Measurements from ENCODE around the gene ERCC5. TPM values are rescaled to one million over a fixed set of nuclear protein-coding genes. Genes with fewer than 3 reads are reported as not detected.

The ERCC5 gene
- total RNA-seq, 2 experiments from 2014 or later = 59.4 to 66.5 TPM

DNA sequence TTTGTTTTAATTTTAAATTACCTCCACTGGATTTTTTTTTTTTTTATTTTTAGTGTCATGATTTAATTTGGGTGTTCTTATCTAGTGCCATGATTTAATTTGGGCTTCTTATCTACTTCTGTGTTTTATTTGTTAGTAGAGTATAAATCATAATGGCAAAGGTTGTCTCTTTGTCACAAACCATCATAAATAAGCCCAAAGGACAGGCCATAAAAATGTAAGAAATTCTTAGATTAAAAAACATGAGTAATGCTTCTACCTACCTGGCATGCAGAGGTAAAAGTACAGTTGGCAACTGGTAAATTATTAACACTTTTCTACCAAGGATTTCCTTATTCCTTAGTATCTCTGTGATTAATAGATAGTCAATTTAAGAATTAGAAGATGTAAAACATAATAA lies 55.2 kb downstream of the ERCC5 start:
- ATAC-seq (no peak), DNase-seq (no peak)
- Mint-ChIP-seq H3K4me1 (ENCODE audit: low read depth) (no peaks in the 10 kb centered on the region), H3K9me3 (no peaks in the 10 kb centered on the region), H3K36me3 (ENCODE audit: low read depth) (no peaks in the 10 kb centered on the region), H3K27ac (no peak overlapping the region), H3K27me3 (peaks cover 4% of the 10 kb centered on the region), H3K4me3 (no peak overlapping the region)
- CTCF ChIA-PET = interaction anchor here (0.7 kb wide), 1 partner anchor 31 kb away, joined by 3 read pairs; no protein-coding TSS in a partner anchor
- POLR2A ChIA-PET = no interaction called here
- TF ChIP-seq, protein P1, sequence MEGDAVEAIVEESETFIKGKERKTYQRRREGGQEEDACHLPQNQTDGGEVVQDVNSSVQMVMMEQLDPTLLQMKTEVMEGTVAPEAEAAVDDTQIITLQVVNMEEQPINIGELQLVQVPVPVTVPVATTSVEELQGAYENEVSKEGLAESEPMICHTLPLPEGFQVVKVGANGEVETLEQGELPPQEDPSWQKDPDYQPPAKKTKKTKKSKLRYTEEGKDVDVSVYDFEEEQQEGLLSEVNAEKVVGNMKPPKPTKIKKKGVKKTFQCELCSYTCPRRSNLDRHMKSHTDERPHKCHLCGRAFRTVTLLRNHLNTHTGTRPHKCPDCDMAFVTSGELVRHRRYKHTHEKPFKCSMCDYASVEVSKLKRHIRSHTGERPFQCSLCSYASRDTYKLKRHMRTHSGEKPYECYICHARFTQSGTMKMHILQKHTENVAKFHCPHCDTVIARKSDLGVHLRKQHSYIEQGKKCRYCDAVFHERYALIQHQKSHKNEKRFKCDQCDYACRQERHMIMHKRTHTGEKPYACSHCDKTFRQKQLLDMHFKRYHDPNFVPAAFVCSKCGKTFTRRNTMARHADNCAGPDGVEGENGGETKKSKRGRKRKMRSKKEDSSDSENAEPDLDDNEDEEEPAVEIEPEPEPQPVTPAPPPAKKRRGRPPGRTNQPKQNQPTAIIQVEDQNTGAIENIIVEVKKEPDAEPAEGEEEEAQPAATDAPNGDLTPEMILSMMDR (IDR thresholded peaks at IDR 0.05) = no peak
- intact Hi-C loops (cut with micrococcal nuclease) = no loop called here

DNA sequence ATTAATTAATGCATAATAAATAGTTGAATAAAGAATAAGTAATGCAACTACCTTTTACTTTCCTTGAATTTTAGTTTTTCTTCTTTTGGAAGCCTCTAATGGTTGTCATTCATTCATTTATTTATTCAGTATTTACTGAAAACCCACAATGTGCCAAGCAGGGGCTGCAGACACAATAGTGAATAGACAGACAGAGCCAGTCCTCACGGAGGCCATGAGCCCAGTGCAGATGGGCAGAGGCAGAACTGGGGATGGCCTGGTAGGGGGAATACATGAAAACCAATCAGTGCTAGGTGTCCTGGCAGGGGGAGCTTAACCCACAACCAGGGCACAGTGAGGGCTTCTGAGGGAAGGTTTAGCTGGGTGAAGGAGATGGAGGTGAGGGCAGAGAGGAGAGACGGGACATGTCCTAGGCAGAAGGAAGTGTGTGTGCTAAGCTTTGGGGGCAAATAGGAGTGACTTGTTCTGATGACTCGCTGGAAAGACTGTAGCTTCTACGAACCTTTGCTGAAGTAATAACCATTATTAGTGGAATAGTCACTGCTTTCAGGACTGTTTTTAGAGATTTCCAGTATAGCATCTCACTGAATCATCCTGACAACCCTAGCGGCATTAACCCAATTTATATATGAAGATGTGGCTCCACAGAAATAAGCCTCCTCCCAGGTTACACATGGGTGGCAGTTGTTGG lies 55.9 kb downstream of the ERCC5 start:
- intact Hi-C loops (cut with micrococcal nuclease) = no loop called here
- Mint-ChIP-seq H3K4me1 (ENCODE audit: low read depth) (no peaks in the 10 kb centered on the region), H3K27ac (no peak overlapping the region), H3K36me3 (ENCODE audit: low read depth) (no peaks in the 10 kb centered on the region), H3K4me3 (no peak overlapping the region), H3K9me3 (no peaks in the 10 kb centered on the region), H3K27me3 (peaks cover 4% of the 10 kb centered on the region)
- ChIA-PET POLR2A (no interaction called here), CTCF (interaction anchor here (1.1 to 1.2 kb wide), 2 partner anchors 14 to 31 kb away, joined by 3 to 6 read pairs; no protein-coding TSS in a partner anchor)
- DNase-seq = no peak
- no peak for ATAC-seq
- TF ChIP-seq, protein P1 (IDR thresholded peaks at IDR 0.05) = no peak

DNA sequence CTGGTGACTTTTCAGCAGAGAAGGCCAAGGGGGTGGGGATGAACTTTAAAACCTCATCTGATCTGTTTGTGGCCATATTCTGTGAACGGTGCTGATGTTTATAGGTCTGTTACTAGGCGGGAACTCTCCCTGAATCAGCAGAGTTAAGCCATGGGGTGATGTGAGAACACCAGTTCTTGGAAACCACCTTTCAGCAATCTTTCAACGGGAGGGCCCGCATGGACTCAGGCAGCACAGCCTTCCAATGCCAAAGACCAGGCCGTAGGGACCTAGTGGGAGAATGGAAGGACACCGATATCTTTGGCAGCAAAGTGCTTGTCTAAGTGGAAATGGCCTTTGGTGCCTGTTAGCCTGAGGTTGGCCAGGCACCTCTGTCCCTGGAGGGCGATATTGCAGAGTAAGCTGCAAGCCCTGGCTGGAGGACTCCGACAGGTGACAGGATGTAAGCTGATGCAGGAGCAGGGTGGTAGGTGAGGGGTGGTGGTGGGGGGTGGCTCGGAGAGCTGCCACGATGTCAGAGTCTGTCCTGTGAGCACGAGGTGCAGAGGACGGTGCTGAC lies 57.0 kb downstream of the ERCC5 start:
- intact Hi-C loops (cut with micrococcal nuclease) = no loop called here
- H3K27me3 Mint-ChIP-seq = peaks cover 8% of the 10 kb centered on the region
- TF ChIP-seq, protein P1 (IDR thresholded peaks at IDR 0.05) = no peak
- no peaks in the 10 kb centered on the region for H3K36me3 Mint-ChIP-seq (ENCODE audit: low read depth)
- no peak for DNase-seq
- ChIA-PET CTCF (interaction anchor here (0.6 to 1.2 kb wide), 3 partner anchors 28 to 60 kb away, joined by 3 to 6 read pairs (median 4); no protein-coding TSS in a partner anchor), POLR2A (no interaction called here)
- no peaks in the 10 kb centered on the region for H3K9me3 Mint-ChIP-seq
- H3K27ac Mint-ChIP-seq = no peak overlapping the region
- ATAC-seq = no peak
- H3K4me1 Mint-ChIP-seq (ENCODE audit: low read depth) = no peaks in the 10 kb centered on the region
- H3K4me3 Mint-ChIP-seq = no peak overlapping the region

DNA sequence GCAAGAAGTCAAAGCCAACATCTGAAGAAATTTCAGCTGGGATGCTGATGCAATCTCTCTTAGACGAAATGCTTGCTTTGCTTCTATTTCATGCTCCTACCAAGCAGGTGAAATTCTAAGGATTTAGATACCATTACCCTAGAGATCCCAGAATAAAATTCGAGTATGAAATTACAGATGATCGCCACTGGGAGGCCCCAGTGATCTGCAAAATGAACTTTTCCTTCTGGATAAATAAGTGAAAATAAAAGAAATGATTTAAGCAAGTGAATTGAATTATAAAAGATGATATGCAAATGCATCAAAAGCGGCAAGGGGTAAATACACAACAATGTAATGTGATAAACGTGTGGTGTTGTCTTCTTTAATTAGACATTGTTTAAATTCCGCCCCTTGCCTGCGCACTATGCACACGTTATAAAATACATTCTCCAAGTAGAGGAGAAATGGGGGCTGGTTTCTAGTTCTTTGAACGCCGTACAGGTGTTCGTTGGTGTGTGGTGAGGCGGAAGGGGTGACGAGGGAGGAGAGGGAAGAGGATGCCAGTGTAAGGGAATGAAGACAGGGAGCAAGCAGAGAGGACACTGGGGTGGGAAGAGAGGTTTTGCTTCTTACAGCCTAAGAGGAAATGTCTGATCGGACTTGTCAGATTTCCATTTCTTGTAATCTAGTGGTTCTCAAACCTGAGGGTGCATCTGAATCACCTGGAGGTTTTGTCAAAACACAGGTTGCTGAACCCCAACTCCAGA lies 58.0 kb downstream of the ERCC5 start:
- TF ChIP-seq, protein P1 (IDR thresholded peaks at IDR 0.05) = peak; percentile 53
- intact Hi-C loops (cut with micrococcal nuclease) = no loop called here
- ATAC-seq (no peak), DNase-seq (no peak)
- no peaks in the 10 kb centered on the region for H3K9me3 Mint-ChIP-seq
- no peak overlapping the region for H3K27ac Mint-ChIP-seq
- H3K4me1 Mint-ChIP-seq (ENCODE audit: low read depth) = no peaks in the 10 kb centered on the region
- no peak overlapping the region for H3K4me3 Mint-ChIP-seq
- H3K27me3 Mint-ChIP-seq = peaks cover 11% of the 10 kb centered on the region
- no peaks in the 10 kb centered on the region for H3K36me3 Mint-ChIP-seq (ENCODE audit: low read depth)
- POLR2A ChIA-PET = no interaction called here
- CTCF ChIA-PET = interaction anchor here (1.0 to 1.1 kb wide), 2 partner anchors 29 to 33 kb away, joined by 3 to 4 read pairs; no protein-coding TSS in a partner anchor
